T1000 (cell line): Measurements from ENCODE around the gene TRAPPC2L.

Experiments
- DNase-seq: peaks from one replicate; lab custom pipeline; 2025; ENCODE audit warnings: mixed read lengths; lab: John Stamatoyannopoulos, UW

The TRAPPC2L gene

GRCh38 chr16:88839745-88840599, 17.0 kb upstream of the TRAPPC2L start:
- no peak for DNase-seq

- DNase-seq: no peak
Observed at GRCh38 chr16:88840600-88841215, 16.2 kb upstream of the TRAPPC2L start.

GRCh38 chr16:88841521-88842307, 15.2 kb upstream of the TRAPPC2L start:
- no peak for DNase-seq

GRCh38 chr16:88842308-88842756, 14.6 kb upstream of the TRAPPC2L start:
- no peak for DNase-seq

- no peak for DNase-seq
Observed at GRCh38 chr16:88842806-88843205, 14.1 kb upstream of the TRAPPC2L start.

GRCh38 chr16:88843256-88843655, 13.7 kb upstream of the TRAPPC2L start:
- no peak for DNase-seq

- DNase-seq: no peak
Observed at GRCh38 chr16:88844419-88845036, 12.4 kb upstream of the TRAPPC2L start.

- no peak for DNase-seq
Observed at GRCh38 chr16:88846088-88846487, 10.8 kb upstream of the TRAPPC2L start.

- DNase-seq: no peak
Observed at GRCh38 chr16:88847654-88848053, 9.3 kb upstream of the TRAPPC2L start.

- DNase-seq: no peak
Observed at GRCh38 chr16:88848557-88848956, 8.4 kb upstream of the TRAPPC2L start.

- no peak for DNase-seq
Observed at GRCh38 chr16:88850531-88851199, 6.3 kb upstream of the TRAPPC2L start.

- no peak for DNase-seq
Observed at GRCh38 chr16:88851616-88852015, 5.3 kb upstream of the TRAPPC2L start.

- DNase-seq: no peak
Observed at GRCh38 chr16:88853325-88853941, 3.5 kb upstream of the TRAPPC2L start.

GRCh38 chr16:88854306-88855111, 2.4 kb upstream of the TRAPPC2L start:
- no peak for DNase-seq

- DNase-seq: no peak
Observed at GRCh38 chr16:88855176-88855575, 1.8 kb upstream of the TRAPPC2L start.

- no peak for DNase-seq
Observed at GRCh38 chr16:88855736-88856121, 1.2 kb upstream of the TRAPPC2L start.

GRCh38 chr16:88856122-88856827, 652 bp upstream of the TRAPPC2L start:
- DNase-seq: no peak

GRCh38 chr16:88857728-88858339, 907 bp downstream of the TRAPPC2L start:
- DNase-seq: peak; percentile 17
